RKO (cell line): ENCODE measurements around the gene ADAMTS17.
"Not testable (repeated sequence)": the region's sequence is repeated elsewhere in the genome, so short reads cannot be mapped to it uniquely, and the experiment has no call there.

ENCODE experiments used
- DNase-seq: peaks from one replicate; pipeline ENCODE4 v3.0.0-alpha.2; 2016; ENCODE audit warnings: low spot score

The ADAMTS17 gene

GRCh38 chr15:100083572-100083971, 258.2 kb downstream of the ADAMTS17 start:
- DNase-seq = no peak

- DNase-seq = no peak
Measured at GRCh38 chr15:100082761-100083402, 258.9 kb downstream of the ADAMTS17 start.

- DNase-seq = no peak
Measured at GRCh38 chr15:100081454-100081853, 260.3 kb downstream of the ADAMTS17 start.

GRCh38 chr15:100078511-100079220, 263.1 kb downstream of the ADAMTS17 start:
- no peak for DNase-seq

- DNase-seq = no peak
Measured at GRCh38 chr15:100075229-100075628, 266.5 kb downstream of the ADAMTS17 start.

GRCh38 chr15:100073982-100074381, 267.8 kb downstream of the ADAMTS17 start:
- DNase-seq = no peak

- not testable (repeated sequence) for DNase-seq
Measured at GRCh38 chr15:100066521-100067280, 275.1 kb downstream of the ADAMTS17 start.

- no peak for DNase-seq
Measured at GRCh38 chr15:100061944-100062343, 279.8 kb downstream of the ADAMTS17 start.

GRCh38 chr15:100060276-100060926, 281.4 kb downstream of the ADAMTS17 start:
- no peak for DNase-seq

GRCh38 chr15:100059521-100059920, 282.3 kb downstream of the ADAMTS17 start:
- DNase-seq = no peak

GRCh38 chr15:100059094-100059493, 282.7 kb downstream of the ADAMTS17 start:
- no peak for DNase-seq

- DNase-seq = no peak
Measured at GRCh38 chr15:100058458-100058857, 283.3 kb downstream of the ADAMTS17 start.

- no peak for DNase-seq
Measured at GRCh38 chr15:100057281-100057680, 284.5 kb downstream of the ADAMTS17 start.

GRCh38 chr15:100056411-100057072, 285.2 kb downstream of the ADAMTS17 start:
- DNase-seq = no peak

- no peak for DNase-seq
Measured at GRCh38 chr15:100055821-100056220, 286.0 kb downstream of the ADAMTS17 start.

- no peak for DNase-seq
Measured at GRCh38 chr15:100054539-100054938, 287.2 kb downstream of the ADAMTS17 start.

- no peak for DNase-seq
Measured at GRCh38 chr15:100053474-100054121, 288.2 kb downstream of the ADAMTS17 start.

GRCh38 chr15:100052716-100053473, 288.9 kb downstream of the ADAMTS17 start:
- DNase-seq = no peak

- DNase-seq = no peak
Measured at GRCh38 chr15:100050877-100051786, 290.6 kb downstream of the ADAMTS17 start.
